Measurements from ENCODE around the gene KIF5C.

DNA sequence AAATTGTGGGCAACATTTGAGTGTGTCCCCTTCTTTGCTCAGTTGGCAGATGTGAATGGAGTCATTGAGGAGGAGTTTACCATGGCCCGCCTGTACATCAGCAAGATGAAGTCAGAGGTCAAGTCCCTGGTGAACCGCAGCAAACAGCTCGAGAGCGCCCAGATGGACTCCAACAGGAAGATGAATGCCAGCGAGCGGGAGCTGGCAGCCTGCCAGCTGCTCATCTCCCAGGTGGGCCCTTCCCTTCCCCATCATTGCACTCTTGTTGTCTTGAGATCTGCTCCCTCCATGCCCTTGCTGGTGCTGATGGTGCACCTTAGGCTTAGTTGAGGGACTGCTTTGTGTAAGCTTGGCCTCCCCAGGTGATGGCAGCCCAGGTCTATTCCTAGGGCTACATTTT is 115.9 kb downstream of the KIF5C start:
- TF ChIP-seq, protein P1, sequence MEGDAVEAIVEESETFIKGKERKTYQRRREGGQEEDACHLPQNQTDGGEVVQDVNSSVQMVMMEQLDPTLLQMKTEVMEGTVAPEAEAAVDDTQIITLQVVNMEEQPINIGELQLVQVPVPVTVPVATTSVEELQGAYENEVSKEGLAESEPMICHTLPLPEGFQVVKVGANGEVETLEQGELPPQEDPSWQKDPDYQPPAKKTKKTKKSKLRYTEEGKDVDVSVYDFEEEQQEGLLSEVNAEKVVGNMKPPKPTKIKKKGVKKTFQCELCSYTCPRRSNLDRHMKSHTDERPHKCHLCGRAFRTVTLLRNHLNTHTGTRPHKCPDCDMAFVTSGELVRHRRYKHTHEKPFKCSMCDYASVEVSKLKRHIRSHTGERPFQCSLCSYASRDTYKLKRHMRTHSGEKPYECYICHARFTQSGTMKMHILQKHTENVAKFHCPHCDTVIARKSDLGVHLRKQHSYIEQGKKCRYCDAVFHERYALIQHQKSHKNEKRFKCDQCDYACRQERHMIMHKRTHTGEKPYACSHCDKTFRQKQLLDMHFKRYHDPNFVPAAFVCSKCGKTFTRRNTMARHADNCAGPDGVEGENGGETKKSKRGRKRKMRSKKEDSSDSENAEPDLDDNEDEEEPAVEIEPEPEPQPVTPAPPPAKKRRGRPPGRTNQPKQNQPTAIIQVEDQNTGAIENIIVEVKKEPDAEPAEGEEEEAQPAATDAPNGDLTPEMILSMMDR (IDR thresholded peaks at IDR 0.05; ENCODE audit: insufficient read depth, low read depth, low read length): no peak
- no peak for TF ChIP-seq EZH2 (IDR thresholded peaks at IDR 0.05; ENCODE audit: insufficient read depth, low read length)

Measured in astrocyte (in vitro differentiated cells and primary cell).